GM10266 (cell line): ENCODE results near the gene CEP120.
"Not testable (repeated sequence)": the region's sequence is repeated elsewhere in the genome, so short reads cannot be mapped to it uniquely, and the experiment has no call there.

Source experiments
- DNase-seq: peaks from one replicate; pipeline ENCODE4 v3.0.0; 2012; ENCODE audit errors: extremely low spot score
- TF ChIP-seq, protein P1 (sequence below): IDR thresholded peaks from 2 replicates; pipeline ENCODE4 v1.5.1; 2012; ENCODE audit warnings: mild to moderate bottlenecking, low read depth; ENCODE audit not compliant: control insufficient read depth, insufficient read depth; ENCODE audit errors: missing control alignments

Gene CEP120

DNA sequence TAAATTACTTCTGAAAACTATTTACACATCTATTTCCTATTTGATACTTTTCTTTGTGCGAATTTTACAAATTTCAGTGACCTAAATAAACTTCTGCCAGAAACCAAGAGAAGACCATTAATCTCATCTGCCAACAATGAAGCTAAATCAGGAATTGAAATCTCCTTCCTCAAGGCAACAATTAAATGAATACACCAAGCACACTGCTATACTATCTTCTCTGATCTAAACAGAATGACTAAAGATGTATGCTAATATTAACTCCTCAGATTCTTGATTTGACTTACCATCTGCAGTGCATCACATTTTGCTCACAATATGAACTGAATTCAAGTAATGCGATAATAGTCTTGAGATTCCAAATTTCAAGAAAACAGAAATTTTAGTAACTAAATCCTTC, 82.3 kb downstream of the CEP120 start:
- no peak for DNase-seq
- TF ChIP-seq, protein P1, sequence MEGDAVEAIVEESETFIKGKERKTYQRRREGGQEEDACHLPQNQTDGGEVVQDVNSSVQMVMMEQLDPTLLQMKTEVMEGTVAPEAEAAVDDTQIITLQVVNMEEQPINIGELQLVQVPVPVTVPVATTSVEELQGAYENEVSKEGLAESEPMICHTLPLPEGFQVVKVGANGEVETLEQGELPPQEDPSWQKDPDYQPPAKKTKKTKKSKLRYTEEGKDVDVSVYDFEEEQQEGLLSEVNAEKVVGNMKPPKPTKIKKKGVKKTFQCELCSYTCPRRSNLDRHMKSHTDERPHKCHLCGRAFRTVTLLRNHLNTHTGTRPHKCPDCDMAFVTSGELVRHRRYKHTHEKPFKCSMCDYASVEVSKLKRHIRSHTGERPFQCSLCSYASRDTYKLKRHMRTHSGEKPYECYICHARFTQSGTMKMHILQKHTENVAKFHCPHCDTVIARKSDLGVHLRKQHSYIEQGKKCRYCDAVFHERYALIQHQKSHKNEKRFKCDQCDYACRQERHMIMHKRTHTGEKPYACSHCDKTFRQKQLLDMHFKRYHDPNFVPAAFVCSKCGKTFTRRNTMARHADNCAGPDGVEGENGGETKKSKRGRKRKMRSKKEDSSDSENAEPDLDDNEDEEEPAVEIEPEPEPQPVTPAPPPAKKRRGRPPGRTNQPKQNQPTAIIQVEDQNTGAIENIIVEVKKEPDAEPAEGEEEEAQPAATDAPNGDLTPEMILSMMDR: no peak

DNA sequence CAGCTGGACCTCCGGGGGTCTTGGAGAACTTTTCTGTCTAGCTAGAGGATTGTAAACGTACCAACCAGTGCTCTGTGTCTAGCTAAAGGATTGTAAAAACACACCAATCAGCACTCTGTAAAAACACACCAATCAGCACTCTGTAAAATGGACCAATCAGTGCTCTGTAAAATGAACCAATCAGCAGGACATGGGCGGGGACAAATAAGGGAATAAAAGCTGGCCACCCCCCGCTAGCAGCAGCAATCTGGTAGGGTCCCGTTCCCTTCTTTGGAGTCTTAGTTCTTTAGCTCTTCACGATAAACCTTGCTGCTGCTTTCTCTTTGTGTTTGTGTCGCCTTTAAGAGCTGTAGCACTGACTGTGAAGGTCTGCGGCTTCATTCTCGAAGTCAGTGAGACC, 114.8 kb downstream of the CEP120 start:
- DNase-seq: not testable (repeated sequence)

DNA sequence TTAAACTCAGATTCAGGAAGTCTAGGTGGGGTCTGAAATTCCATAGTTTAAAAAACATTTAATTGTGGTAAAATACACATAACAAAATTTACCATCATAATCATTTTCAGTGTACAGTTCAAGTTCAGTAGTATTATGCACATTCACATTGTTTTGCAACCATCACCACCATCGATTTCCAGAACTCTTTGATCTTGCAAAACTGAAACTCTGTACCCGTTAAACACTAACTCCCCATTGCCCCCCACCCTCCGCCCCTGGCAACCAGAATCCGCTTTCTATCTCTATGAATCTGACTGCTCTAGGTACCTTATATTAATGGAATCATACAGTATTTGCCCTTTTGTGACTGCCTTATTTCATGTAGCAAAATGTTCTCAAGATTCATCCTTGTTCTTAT, 117.5 kb downstream of the CEP120 start:
- no peak for DNase-seq

DNA sequence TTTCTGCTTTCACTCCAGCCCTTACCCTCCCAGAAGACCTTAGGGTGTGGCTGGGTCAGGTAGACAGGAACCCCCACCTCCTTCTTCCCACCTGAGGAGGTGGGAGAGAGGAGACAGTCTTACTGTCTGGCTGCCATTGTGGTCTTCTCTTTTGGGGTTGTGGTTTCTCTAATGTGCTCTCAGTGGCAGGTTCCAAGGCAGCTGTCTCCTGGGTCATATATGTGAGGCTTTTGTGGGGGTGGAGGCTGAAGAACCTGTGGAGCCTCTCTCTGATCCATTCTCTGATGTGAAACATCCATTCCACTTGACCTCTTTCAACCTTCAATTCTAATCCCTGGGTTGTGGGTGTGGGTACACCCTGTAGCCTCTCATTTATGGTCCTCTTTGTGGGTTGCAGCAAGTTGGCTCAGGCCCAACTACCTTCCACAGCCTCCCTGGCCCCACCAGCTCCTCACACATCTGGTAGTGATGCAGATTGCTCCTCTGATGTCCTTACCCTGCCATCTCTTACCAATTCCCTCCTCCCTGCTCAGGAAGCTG, 118.4 kb downstream of the CEP120 start:
- no peak for DNase-seq
- TF ChIP-seq, protein P1: no peak

More for the DNA sequence above, 117.5 kb downstream of the CEP120 start:
- TF ChIP-seq, protein P1: no peak

DNA sequence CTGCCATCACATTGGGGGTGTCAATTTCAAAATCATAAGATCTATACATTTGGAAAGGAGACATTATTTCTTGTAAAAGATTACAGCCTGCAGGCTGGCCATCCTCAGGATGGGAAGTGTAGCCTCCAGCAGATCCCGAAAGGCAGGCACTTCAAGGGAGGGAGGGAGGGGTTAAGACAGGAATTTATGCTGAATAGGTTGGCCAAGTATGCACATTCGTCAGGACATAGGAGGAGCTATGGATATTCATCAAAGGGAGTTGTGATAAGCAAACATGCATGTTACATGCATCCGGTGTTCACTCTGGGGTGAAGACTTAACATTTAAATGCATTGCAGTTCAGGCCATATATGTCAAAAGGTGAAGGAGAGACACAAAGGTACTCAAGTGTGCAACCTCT, 119.4 kb downstream of the CEP120 start:
- TF ChIP-seq, protein P1: no peak
- no peak for DNase-seq

DNA sequence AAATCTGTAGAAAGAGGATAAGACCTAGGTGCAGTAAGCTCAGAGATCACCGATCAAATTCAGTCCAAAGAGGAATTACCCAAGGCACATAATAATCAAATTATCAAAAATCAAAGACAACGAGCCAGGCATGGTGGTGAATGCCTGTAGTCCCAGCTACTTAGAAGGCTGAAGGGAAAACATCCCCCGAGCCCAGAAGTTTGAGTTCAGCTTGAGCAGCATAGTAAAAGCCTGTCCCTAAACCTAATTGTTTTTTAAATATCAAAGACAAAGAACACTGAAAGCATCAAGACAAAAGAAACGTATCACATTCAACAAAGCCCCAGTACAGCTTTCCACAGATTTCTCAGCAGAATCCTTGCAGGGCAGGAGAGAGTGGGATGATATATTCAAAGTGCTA, 122.9 kb downstream of the CEP120 start:
- DNase-seq: no peak
- TF ChIP-seq, protein P1: no peak

DNA sequence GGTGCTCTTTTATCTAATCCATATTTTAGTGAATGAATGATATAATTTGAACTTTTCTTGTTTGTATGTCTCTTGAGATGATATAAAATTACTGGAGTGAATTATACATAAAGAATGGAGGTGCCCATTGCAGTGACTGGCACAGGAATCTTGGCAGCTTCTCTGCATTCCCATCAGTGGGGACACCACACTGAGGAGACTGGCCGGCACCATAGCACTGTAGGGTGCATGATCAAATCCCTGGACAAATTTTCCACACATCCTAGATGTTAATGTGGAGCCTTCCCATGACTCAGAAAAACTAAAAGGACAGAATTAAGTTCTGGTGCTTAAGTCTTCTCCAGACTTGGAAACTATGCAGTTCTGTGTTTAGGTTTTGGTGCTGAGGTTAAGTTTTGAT, 124.1 kb downstream of the CEP120 start:
- no peak for DNase-seq
- TF ChIP-seq, protein P1: no peak
